SU-DHL-6 (cell line): ENCODE results near the gene TUBA4A.

ENCODE experiments used
- CTCF ChIP-seq: fragments of 200-600 bp; sonication (generic); IDR thresholded peaks from one replicate; pipeline ENCODE4 v1.5.1; 2017; ENCODE audit warnings: antibody characterized with exemption, mild to moderate bottlenecking, low read length, moderate library complexity; ENCODE audit not compliant: insufficient read depth, poor library complexity, severe bottlenecking
- EZH2phosphoT487 ChIP-seq: fragments of 200-600 bp; sonication (generic), shearing (Covaris generic); conservative IDR thresholded peaks from 2 replicates; pipeline ENCODE4 v1.6.1; 2018; ENCODE audit warnings: mild to moderate bottlenecking, antibody characterized with exemption, low read length, moderate library complexity, mixed read lengths

GRCh38 chr2:219294356-219295351, 40.9 kb upstream of the TUBA4A start:
- peak; percentile 97 for TF ChIP-seq CTCF
- no peak for TF ChIP-seq EZH2phosphoT487
